HepG2 (cell line): ENCODE data around the gene SLC25A25. TPM values are rescaled to one million over a fixed set of nuclear protein-coding genes. Genes with fewer than 3 reads are reported as not detected.

Source experiments
- ATRX ChIP-seq: sonication (generic); formaldehyde crosslinking; IDR thresholded peaks from 2 replicates; pipeline ENCODE4 v1.4.0; 2020; ENCODE audit warnings: missing genetic modification reagents, borderline replicate concordance
- CCAR2 ChIP-seq: fragments of 200-400 bp; formaldehyde crosslinking; optimal IDR thresholded peaks from 2 replicates; pipeline ENCODE3; 2018; ENCODE audit warnings: low read depth, mild to moderate bottlenecking, low read length, moderate library complexity
- DNMT3B ChIP-seq: conservative IDR thresholded peaks from 2 replicates; pipeline ENCODE4 v1.6.1; 2016; ENCODE audit warnings: missing biosample characterization, control low read depth
- EHMT2 ChIP-seq: fragments of 200-600 bp; sonication (generic); IDR thresholded peaks from 2 replicates; pipeline ENCODE4 v1.7.0; 2017; ENCODE audit warnings: antibody characterized with exemption, low read depth, low read length, borderline replicate concordance
- EP300 ChIP-seq, 3 experiments: sonication (generic) in 1 of 3; formaldehyde crosslinking in 1 of 3; IDR thresholded peaks; 2 replicates each; pipeline versions ENCODE4 v1.5.1 to v1.6.1; 2011 to 2020; ENCODE audit warnings: low read depth in 2 of 3, low read length in 2 of 3, borderline replicate concordance in 1 of 3, improper control_type of control experiment in 1 of 3, mild to moderate bottlenecking in 1 of 3, missing genetic modification reagents in 1 of 3, moderate library complexity in 1 of 3
- FLYWCH1 ChIP-seq: sonication (generic); formaldehyde crosslinking; IDR thresholded peaks from 2 replicates; pipeline ENCODE4 v1.8.1; 2023; ENCODE audit warnings: mild to moderate bottlenecking, missing genetic modification reagents
- HOXA5 ChIP-seq: sonication (generic); formaldehyde crosslinking; IDR thresholded peaks from 2 replicates; pipeline ENCODE4 v1.4.0; 2020; ENCODE audit warnings: missing genetic modification reagents
- KMT2A ChIP-seq: sonication (generic); formaldehyde crosslinking; IDR thresholded peaks from 2 replicates; pipeline ENCODE4 v1.4.0; 2020; ENCODE audit warnings: missing genetic modification reagents
- MEF2D ChIP-seq: sonication (generic); formaldehyde crosslinking; IDR thresholded peaks from 2 replicates; pipeline ENCODE4 v1.5.1; 2020; ENCODE audit warnings: mild to moderate bottlenecking, missing genetic modification reagents
- MXD1 ChIP-seq: sonication (generic); formaldehyde crosslinking; IDR thresholded peaks from 2 replicates; pipeline ENCODE4 v1.4.0; 2020; ENCODE audit warnings: mild to moderate bottlenecking, missing genetic modification reagents
- SPEN ChIP-seq: sonication (generic); formaldehyde crosslinking; IDR thresholded peaks from 2 replicates; pipeline ENCODE4 v1.5.1; 2020; ENCODE audit warnings: low read depth, mild to moderate bottlenecking, missing genetic modification reagents
- TBX2 ChIP-seq: sonication (generic); formaldehyde crosslinking; IDR thresholded peaks from 2 replicates; pipeline ENCODE4 v1.5.0; 2020; ENCODE audit warnings: missing genetic modification reagents, mild to moderate bottlenecking, borderline replicate concordance
- TSC22D2 ChIP-seq: sonication (generic); formaldehyde crosslinking; IDR thresholded peaks from 2 replicates; pipeline ENCODE4 v1.5.1; 2020; ENCODE audit warnings: missing genetic modification reagents, mild to moderate bottlenecking, borderline replicate concordance
- U2AF1 ChIP-seq: fragments of 200-400 bp; formaldehyde crosslinking; optimal IDR thresholded peaks from 2 replicates; pipeline ENCODE3; 2017; ENCODE audit warnings: mild to moderate bottlenecking, low read depth, low read length
- ZFP36L2 ChIP-seq: sonication (generic); formaldehyde crosslinking; IDR thresholded peaks from 2 replicates; pipeline ENCODE4 v1.4.0; 2020; ENCODE audit warnings: missing genetic modification reagents
- ZFYVE20 ChIP-seq: sonication (generic); formaldehyde crosslinking; IDR thresholded peaks from 2 replicates; pipeline ENCODE4 v1.8.0; 2023; ENCODE audit warnings: low read depth, mild to moderate bottlenecking, moderate library complexity, missing genetic modification reagents, borderline replicate concordance
- ZNF326 ChIP-seq: sonication (generic); formaldehyde crosslinking; IDR thresholded peaks from 2 replicates; pipeline ENCODE4 v1.4.0; 2020; ENCODE audit warnings: missing genetic modification reagents, borderline replicate concordance
- ZNF549 ChIP-seq: sonication (generic); formaldehyde crosslinking; IDR thresholded peaks from 2 replicates; pipeline ENCODE4 v1.5.0; 2020; ENCODE audit warnings: missing genetic modification reagents
- ZNF570 ChIP-seq: sonication (generic); formaldehyde crosslinking; IDR thresholded peaks from 2 replicates; pipeline ENCODE4 v1.4.0; 2020; ENCODE audit warnings: mild to moderate bottlenecking, missing genetic modification reagents, borderline replicate concordance
- ZNF883 ChIP-seq: sonication (generic); formaldehyde crosslinking; IDR thresholded peaks from 2 replicates; pipeline ENCODE4 v1.5.1; 2020; ENCODE audit warnings: mild to moderate bottlenecking, missing genetic modification reagents; ENCODE audit errors: not compliant biosample characterization
- ZSCAN12 ChIP-seq: sonication (generic); formaldehyde crosslinking; IDR thresholded peaks from 2 replicates; pipeline ENCODE4 v1.9.0; 2021; ENCODE audit warnings: mild to moderate bottlenecking, missing genetic modification reagents
- polyA plus RNA-seq, 8 experiments: library from polyadenylated mRNA; depleted of rRNA in 3 of 8; stranded (reverse) in 7 of 8; unstranded in 1 of 8; fragments of >200 nt; fragmentation: Illumina TruSeq in 4 of 8; extraction: Trizol in 4 of 8; gene quantifications; 2 replicates each; pipeline versions ENCODE4 v1.2.1 to v1.2.3, GENCODE V29; 2011 to 2016; ENCODE audit warnings: low read depth in 4 of 8, missing spikeins in 1 of 8, mixed read lengths in 1 of 8; ENCODE audit not compliant: insufficient read depth in 1 of 8
- total RNA-seq, 5 experiments: library from RNA; depleted of rRNA; stranded (reverse); fragments of >200 nt; fragmentation: Illumina TruSeq; extraction: Trizol; gene quantifications; 2 replicates each; pipeline ENCODE4 v1.2.3, GENCODE V29; 2016; ENCODE audit warnings: low read depth in 1 of 5
- TF ChIP-seq, protein P1 (sequence below): IDR thresholded peaks from 2 replicates; pipeline ENCODE4 v1.6.1; 2012; ENCODE audit warnings: low read depth, low read length, improper control_type of control experiment
- TF ChIP-seq, protein P2 (sequence below): IDR thresholded peaks from 2 replicates; pipeline ENCODE4 v1.6.1; 2016; ENCODE audit warnings: control low read depth
- TF ChIP-seq, protein P3 (sequence below): sonication (generic); formaldehyde crosslinking; IDR thresholded peaks from 2 replicates; pipeline ENCODE4 v1.4.0; 2020; ENCODE audit warnings: missing genetic modification reagents

SLC25A25 gene
- total and polyA plus RNA-seq, 2 of the 13 experiments (the other 11 are each of a cell fraction or from before 2014, with no cell fraction given) = 10.5 to 24.8 TPM

DNA sequence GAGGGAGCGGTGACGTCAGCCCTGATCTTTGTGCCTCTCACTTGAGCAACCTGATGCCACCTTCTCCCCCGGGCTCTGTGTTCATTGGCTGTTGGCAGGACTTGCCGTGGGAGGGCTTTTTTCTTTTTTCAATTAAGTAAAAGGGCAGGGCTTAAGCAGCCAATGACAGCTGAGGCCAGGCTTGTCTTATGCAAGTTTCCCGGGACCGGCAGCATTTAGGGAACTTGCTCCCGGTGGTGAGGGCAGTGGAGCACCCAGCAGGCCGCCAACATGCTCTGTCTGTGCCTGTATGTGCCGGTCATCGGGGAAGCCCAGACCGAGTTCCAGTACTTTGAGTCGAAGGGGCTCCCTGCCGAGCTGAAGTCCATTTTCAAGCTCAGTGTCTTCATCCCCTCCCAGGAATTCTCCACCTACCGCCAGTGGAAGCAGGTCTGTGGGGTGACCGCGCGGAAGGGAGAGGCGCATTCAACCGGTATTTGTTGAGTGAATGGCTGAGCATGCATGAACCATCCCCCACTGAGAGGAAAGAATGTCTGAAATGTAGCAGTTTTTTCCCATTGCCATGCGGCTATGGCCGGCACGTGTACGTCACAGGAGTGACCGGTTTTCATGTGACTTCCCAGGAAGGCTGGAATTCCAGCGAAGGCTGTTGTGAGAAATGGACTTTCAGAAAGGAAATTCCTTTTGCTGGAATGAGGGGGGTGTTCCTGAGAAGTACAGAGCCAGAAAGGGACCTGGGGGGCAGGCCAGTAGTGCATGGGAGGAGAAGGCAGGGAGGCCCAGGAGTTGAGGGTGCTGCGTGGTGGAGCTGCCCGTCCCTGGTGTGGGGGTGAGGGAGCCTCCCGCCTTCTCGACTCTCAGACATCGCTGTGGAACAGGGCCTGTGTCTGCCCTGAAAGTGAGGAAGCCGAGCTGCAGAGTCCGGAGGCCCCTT is 30.5 kb downstream of the SLC25A25 start (continued):
- TF ChIP-seq ZNF326 (CRISPR knock-in tag) (no peak), ZNF549 (CRISPR knock-in tag) (no peak), ZNF883 (CRISPR knock-in tag) (peak; percentile 72), ZFP36L2 (CRISPR knock-in tag) (no peak), FLYWCH1 (no peak), SPEN (CRISPR knock-in tag) (peak; percentile 23; the same call in 1 of the 2 replicates), CCAR2 (no peak), MEF2D (peak; percentile 36; the same call in 1 of the 2 replicates), KMT2A (peak; percentile 47), ATRX (no peak), TBX2 (peak; percentile 94), ZFYVE20 (CRISPR knock-in tag) (no peak), MXD1 (CRISPR knock-in tag) (no peak), DNMT3B (CRISPR knock-in tag) (no peak), EP300 (IDR thresholded peaks at IDR 0.05; ENCODE audit: low read depth in 2 of 2, low read length in 2 of 2) (peak in 1 of 2 experiments; percentile 43; a peak in 2 of 4 replicates), EP300 (CRISPR knock-in tag; IDR thresholded peaks at IDR 0.05; ENCODE audit: borderline replicate concordance) (no peak; the same call in 1 of the 2 replicates), U2AF1 (no peak), HOXA5 (CRISPR knock-in tag) (0 out of 2 replicates have a peak, but pooled peaks have one; percentile 37), ZNF570 (CRISPR knock-in tag) (no peak), ZSCAN12 (0 out of 2 replicates have a peak, but pooled peaks have one; percentile 64), TSC22D2 (CRISPR knock-in tag) (no peak), EHMT2 (no peak)
- TF ChIP-seq, protein P1, sequence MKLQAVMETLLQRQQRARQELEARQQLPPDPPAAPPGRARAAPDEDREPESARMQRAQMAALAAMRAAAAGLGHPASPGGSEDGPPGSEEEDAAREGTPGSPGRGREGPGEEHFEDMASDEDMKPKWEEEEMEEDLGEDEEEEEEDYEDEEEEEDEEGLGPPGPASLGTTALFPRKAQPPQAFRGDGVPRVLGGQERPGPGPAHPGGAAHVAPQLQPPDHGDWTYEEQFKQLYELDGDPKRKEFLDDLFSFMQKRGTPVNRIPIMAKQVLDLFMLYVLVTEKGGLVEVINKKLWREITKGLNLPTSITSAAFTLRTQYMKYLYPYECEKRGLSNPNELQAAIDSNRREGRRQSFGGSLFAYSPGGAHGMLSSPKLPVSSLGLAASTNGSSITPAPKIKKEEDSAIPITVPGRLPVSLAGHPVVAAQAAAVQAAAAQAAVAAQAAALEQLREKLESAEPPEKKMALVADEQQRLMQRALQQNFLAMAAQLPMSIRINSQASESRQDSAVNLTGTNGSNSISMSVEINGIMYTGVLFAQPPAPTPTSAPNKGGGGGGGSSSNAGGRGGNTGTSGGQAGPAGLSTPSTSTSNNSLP = peak; percentile 20; the same call in 1 of the 2 replicates
- TF ChIP-seq, protein P2, sequence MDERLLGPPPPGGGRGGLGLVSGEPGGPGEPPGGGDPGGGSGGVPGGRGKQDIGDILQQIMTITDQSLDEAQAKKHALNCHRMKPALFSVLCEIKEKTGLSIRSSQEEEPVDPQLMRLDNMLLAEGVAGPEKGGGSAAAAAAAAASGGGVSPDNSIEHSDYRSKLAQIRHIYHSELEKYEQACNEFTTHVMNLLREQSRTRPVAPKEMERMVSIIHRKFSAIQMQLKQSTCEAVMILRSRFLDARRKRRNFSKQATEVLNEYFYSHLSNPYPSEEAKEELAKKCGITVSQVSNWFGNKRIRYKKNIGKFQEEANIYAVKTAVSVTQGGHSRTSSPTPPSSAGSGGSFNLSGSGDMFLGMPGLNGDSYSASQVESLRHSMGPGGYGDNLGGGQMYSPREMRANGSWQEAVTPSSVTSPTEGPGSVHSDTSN (CRISPR knock-in tag) = no peak
- TF ChIP-seq, protein P3, sequence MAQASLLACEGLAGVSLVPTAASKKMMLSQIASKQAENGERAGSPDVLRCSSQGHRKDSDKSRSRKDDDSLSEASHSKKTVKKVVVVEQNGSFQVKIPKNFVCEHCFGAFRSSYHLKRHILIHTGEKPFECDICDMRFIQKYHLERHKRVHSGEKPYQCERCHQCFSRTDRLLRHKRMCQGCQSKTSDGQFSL = no peak
